HL-60 (cell line): ENCODE results near the gene PAX1.

Experiments used
- DNase-seq, 2 experiments: peaks; one replicate each; pipeline ENCODE4 v3.0.0-alpha.2; 2010 to 2020; ENCODE audit warnings: low read depth in 1 of 2, low spot score in 1 of 2
- H3K27ac ChIP-seq: fragments of 250-450 bp; sonication (Bioruptor Pico); replicated peaks from 2 replicates; pipeline ENCODE4 v1.5.1; 2020; ENCODE audit warnings: mild to moderate bottlenecking, moderate library complexity
- H3K27me3 ChIP-seq: fragments of 250-450 bp; sonication (Bioruptor Pico); 2 replicates; pipeline ENCODE4 v1.5.1; 2021; ENCODE audit warnings: mild to moderate bottlenecking, moderate library complexity; ENCODE audit not compliant: insufficient read depth, poor library complexity, severe bottlenecking
- H3K4me3 ChIP-seq: replicated peaks from 2 replicates; pipeline ENCODE4 v1.5.1; 2011; ENCODE audit warnings: mild to moderate bottlenecking, control low read depth, low read length; ENCODE audit not compliant: insufficient read depth
- GABPA ChIP-seq: IDR thresholded peaks from 2 replicates; pipeline ENCODE4 v1.6.1; 2012; ENCODE audit warnings: low read depth
- POLR2AphosphoS5 ChIP-seq: IDR thresholded peaks from 2 replicates; pipeline ENCODE4 v1.6.1; 2012; ENCODE audit warnings: low read depth
- SPI1 ChIP-seq: IDR thresholded peaks from 2 replicates; pipeline ENCODE4 v1.6.1; 2012; ENCODE audit warnings: low read depth, mild to moderate bottlenecking, borderline replicate concordance
- TF ChIP-seq, protein P1 (sequence below): IDR thresholded peaks from 2 replicates; pipeline ENCODE4 v1.6.1; 2012; ENCODE audit warnings: low read depth; ENCODE audit not compliant: insufficient replicate concordance
- TF ChIP-seq, protein P2 (sequence below): IDR thresholded peaks from one replicate; pipeline ENCODE4 v1.5.1; 2011; ENCODE audit warnings: low read length, control low read depth, inconsistent platforms; ENCODE audit not compliant: insufficient read depth

Gene PAX1

DNA sequence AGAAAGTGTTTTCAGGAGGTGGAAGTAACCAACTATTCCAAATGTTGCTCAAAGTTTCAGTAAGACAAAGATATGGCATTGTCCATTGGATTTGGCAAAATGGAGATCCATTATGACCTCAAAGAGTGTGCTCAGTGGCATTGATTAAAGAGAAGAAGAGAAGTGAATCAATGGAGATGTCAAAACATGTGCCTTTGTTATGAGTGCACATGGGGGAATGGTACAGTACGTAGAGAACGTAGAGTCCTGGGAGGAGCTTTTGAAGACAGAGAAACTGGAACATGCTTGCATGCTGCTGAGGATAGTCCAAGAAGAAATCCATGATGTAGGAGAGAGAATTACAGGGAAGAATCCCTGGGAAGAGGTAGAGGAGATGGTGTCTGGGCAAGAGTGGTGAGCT is 42.0 kb upstream of the PAX1 start:
- TF ChIP-seq SPI1 (no peak), POLR2AphosphoS5 (no peak), GABPA (no peak)
- TF ChIP-seq, protein P1, sequence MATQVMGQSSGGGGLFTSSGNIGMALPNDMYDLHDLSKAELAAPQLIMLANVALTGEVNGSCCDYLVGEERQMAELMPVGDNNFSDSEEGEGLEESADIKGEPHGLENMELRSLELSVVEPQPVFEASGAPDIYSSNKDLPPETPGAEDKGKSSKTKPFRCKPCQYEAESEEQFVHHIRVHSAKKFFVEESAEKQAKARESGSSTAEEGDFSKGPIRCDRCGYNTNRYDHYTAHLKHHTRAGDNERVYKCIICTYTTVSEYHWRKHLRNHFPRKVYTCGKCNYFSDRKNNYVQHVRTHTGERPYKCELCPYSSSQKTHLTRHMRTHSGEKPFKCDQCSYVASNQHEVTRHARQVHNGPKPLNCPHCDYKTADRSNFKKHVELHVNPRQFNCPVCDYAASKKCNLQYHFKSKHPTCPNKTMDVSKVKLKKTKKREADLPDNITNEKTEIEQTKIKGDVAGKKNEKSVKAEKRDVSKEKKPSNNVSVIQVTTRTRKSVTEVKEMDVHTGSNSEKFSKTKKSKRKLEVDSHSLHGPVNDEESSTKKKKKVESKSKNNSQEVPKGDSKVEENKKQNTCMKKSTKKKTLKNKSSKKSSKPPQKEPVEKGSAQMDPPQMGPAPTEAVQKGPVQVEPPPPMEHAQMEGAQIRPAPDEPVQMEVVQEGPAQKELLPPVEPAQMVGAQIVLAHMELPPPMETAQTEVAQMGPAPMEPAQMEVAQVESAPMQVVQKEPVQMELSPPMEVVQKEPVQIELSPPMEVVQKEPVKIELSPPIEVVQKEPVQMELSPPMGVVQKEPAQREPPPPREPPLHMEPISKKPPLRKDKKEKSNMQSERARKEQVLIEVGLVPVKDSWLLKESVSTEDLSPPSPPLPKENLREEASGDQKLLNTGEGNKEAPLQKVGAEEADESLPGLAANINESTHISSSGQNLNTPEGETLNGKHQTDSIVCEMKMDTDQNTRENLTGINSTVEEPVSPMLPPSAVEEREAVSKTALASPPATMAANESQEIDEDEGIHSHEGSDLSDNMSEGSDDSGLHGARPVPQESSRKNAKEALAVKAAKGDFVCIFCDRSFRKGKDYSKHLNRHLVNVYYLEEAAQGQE, result no peak
- TF ChIP-seq, protein P2, sequence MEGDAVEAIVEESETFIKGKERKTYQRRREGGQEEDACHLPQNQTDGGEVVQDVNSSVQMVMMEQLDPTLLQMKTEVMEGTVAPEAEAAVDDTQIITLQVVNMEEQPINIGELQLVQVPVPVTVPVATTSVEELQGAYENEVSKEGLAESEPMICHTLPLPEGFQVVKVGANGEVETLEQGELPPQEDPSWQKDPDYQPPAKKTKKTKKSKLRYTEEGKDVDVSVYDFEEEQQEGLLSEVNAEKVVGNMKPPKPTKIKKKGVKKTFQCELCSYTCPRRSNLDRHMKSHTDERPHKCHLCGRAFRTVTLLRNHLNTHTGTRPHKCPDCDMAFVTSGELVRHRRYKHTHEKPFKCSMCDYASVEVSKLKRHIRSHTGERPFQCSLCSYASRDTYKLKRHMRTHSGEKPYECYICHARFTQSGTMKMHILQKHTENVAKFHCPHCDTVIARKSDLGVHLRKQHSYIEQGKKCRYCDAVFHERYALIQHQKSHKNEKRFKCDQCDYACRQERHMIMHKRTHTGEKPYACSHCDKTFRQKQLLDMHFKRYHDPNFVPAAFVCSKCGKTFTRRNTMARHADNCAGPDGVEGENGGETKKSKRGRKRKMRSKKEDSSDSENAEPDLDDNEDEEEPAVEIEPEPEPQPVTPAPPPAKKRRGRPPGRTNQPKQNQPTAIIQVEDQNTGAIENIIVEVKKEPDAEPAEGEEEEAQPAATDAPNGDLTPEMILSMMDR, result no peak
- Histone ChIP-seq H3K27ac (no peak overlapping the region), H3K4me3 (no peak overlapping the region), H3K27me3 (no peaks in the 10 kb centered on the region)
- DNase-seq, result no peak

DNA sequence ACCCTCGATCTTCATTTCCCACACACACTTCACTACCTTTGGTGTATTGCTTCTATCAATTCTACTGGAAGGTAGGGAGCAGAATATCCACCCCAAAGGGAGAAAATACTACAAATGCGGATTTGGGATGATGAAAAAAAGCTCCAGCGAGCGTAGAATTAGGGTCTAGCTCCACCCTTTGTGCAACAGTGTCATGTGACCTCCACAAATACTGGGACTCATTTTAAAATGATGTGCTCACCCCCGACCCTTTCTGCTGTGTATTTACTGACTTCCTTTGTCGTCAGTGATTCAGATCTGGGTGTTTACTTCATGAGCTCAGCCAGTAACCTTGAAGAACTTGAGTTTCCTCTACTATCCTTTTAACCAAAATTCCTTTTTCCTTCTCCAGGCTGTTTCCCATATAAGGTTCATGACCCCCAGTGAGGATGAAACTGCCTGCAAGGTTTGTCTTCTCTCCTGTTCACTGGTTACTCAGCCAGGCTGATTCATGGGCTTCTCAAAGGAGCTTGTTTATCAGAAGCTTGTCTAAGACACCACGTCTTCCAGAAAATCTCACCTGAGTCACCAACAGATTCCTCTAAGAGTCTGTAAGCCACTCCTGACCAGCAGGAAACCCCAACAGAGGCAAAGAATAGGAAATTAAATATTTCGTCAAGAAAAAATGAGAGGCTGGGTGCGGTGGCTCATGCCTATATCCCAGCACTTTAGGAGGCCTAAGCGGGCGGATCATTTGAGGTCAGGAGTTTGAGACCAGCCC is 39.6 kb upstream of the PAX1 start:
- Histone ChIP-seq H3K27ac (no peak overlapping the region), H3K27me3 (no peaks in the 10 kb centered on the region), H3K4me3 (no peak overlapping the region)
- no peak for DNase-seq
- no peak for TF ChIP-seq POLR2AphosphoS5
- TF ChIP-seq, protein P2, result no peak
- no peak for TF ChIP-seq GABPA
- TF ChIP-seq, protein P1, result no peak
- no peak for TF ChIP-seq SPI1

DNA sequence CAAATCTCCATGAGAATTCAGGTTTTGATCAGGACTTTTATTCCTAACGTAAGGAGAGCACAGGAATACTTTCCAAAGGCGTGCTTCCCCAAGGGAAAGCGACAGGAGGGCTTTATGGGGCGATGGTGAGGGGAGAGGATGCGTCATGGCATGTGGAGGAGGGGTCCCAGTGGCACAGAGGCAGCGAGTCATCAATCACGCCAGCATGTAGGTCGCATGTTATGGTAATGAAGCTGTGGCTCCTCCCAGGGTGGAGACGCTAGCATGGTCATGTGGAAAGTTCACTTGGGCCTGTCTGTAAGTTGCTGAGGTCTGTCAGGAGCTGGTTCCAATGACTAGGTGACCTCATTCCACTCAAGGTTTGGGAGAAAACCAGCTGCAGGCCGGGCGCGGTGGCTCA is 35.3 kb upstream of the PAX1 start:
- H3K27ac ChIP-seq, result no peak overlapping the region
- DNase-seq, result no peak
- no peaks in the 10 kb centered on the region for H3K27me3 ChIP-seq
- no peak for TF ChIP-seq SPI1
- no peak for TF ChIP-seq GABPA
- TF ChIP-seq, protein P2, result no peak
- no peak overlapping the region for H3K4me3 ChIP-seq

DNA sequence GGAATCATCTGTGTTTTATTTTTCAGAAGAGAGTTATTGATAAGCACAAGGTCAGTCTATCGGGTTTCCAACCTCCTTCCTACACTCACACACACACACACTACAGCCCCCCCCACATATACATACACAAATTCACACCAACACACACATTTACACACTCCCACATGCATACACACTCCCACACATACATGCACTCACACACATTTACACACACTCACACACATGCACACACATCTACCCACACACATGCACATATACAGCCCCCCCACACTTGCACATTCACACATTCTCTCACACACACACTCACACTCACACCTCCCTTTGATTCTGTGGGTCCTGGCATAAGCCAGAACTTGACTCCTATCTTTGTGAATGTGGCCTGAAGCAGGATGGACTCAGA is 34.5 kb upstream of the PAX1 start:
- TF ChIP-seq, protein P1, result no peak
- TF ChIP-seq POLR2AphosphoS5 (no peak), GABPA (no peak), SPI1 (no peak)
- TF ChIP-seq, protein P2, result no peak
- Histone ChIP-seq H3K27me3 (no peaks in the 10 kb centered on the region), H3K27ac (no peak overlapping the region), H3K4me3 (no peak overlapping the region)
- DNase-seq, result no peak
